Endothelial cell of umbilical vein (primary cell): Measurements from ENCODE around the gene HIP1. TPM values are rescaled to one million over a fixed set of nuclear protein-coding genes. Genes with fewer than 3 reads are reported as not detected.

Experiments used
- BruUV-seq: library from RNA; stranded (reverse); fragments of 400-500 nt; replicated peaks from 2 replicates; lab custom pipeline; 2021; lab: Mats Ljungman, UMichigan
- CTCF ChIA-PET: fragments of 300-600, 350-600 bp; sonication (Branson Sonifier 250); formaldehyde crosslinking; loops from one replicate; lab custom pipeline; 2021; ENCODE audit warnings: antibody characterized with exemption, inconsistent platforms; lab: Charles Lee
- POLR2A ChIA-PET: fragments of 300-600, 350-600 bp; sonication (Branson Sonifier 250); formaldehyde crosslinking; loops from one replicate; lab custom pipeline; 2021; ENCODE audit warnings: antibody characterized with exemption, inconsistent platforms; lab: Charles Lee
- DNase-seq: peaks from one replicate; pipeline ENCODE4 v3.0.0-alpha.2; 2011; ENCODE audit warnings: low read depth, low spot score
- FAIRE-seq: peaks from 2 replicates; lab custom pipeline; 2011; peaks lifted over from hg19 to GRCh38; lab: Jason Lieb, UNC
- H2AFZ ChIP-seq: 2 replicates; pipeline ENCODE4 v1.6.0; 2012; ENCODE audit warnings: low read depth, low read length, control low read depth, inconsistent platforms
- H3K27ac ChIP-seq: 2 replicates; pipeline ENCODE4 v1.5.1; 2011; ENCODE audit warnings: low read depth, mild to moderate bottlenecking, control low read depth, low read length, moderate library complexity; ENCODE audit not compliant: insufficient read depth
- H3K27me3 ChIP-seq, 2 experiments: 2 replicates each; pipeline versions ENCODE4 v1.6.0 to v1.6.1; 2011; ENCODE audit warnings: low read length in 2 of 2, mixed read lengths in 1 of 2; ENCODE audit not compliant: control insufficient read depth in 2 of 2, insufficient read depth in 2 of 2
- H3K36me3 ChIP-seq, 2 experiments: 2 replicates in 1 of 2; 3 replicates in 1 of 2; pipeline ENCODE4 v1.5.1; 2011; ENCODE audit warnings: low read length in 2 of 2, mild to moderate bottlenecking in 1 of 2, moderate library complexity in 1 of 2; ENCODE audit not compliant: control insufficient read depth in 2 of 2, insufficient read depth in 2 of 2; ENCODE audit errors: extremely low read depth in 1 of 2
- H3K4me1 ChIP-seq: 3 replicates; pipeline ENCODE4 v1.5.1; 2011; ENCODE audit warnings: mild to moderate bottlenecking, low read length; ENCODE audit not compliant: control insufficient read depth, insufficient read depth; ENCODE audit errors: extremely low read depth
- H3K4me2 ChIP-seq: 2 replicates; pipeline ENCODE4 v1.6.1; 2011; ENCODE audit warnings: low read length, control low read depth, mixed read lengths; ENCODE audit not compliant: insufficient read depth
- H3K4me3 ChIP-seq, 3 experiments: fragments of 200-600 bp in 1 of 3; sonication (generic), shearing (Covaris generic) in 1 of 3; replicated peaks in 1 of 3; 2 replicates each; pipeline ENCODE4 v1.5.1; 2011 to 2016; ENCODE audit warnings: control low read depth in 3 of 3, low read length in 3 of 3, mild to moderate bottlenecking in 2 of 3, inconsistent platforms in 1 of 3, low read depth in 1 of 3, moderate library complexity in 1 of 3; ENCODE audit not compliant: insufficient read depth in 1 of 3
- H3K79me2 ChIP-seq: 2 replicates; pipeline ENCODE4 v1.6.0; 2012; ENCODE audit warnings: low read length, inconsistent platforms; ENCODE audit not compliant: control insufficient read depth, insufficient read depth
- H3K9ac ChIP-seq: replicated peaks from 2 replicates; pipeline ENCODE3; 2011; ENCODE audit warnings: low read length, control low read depth; ENCODE audit not compliant: insufficient read depth; ENCODE audit errors: extremely low read depth
- H3K9me1 ChIP-seq: replicated peaks from 3 replicates; pipeline ENCODE4 v1.6.0; 2011; ENCODE audit warnings: mild to moderate bottlenecking, low read length; ENCODE audit not compliant: control insufficient read depth, insufficient read depth; ENCODE audit errors: extremely low read depth
- H3K9me3 ChIP-seq: replicated peaks from 2 replicates; pipeline ENCODE4 v1.5.1; 2012; ENCODE audit warnings: low read length, inconsistent platforms; ENCODE audit not compliant: control insufficient read depth, insufficient read depth
- H4K20me1 ChIP-seq: replicated peaks from 2 replicates; pipeline ENCODE3; 2011; ENCODE audit warnings: mild to moderate bottlenecking, low read length; ENCODE audit not compliant: control insufficient read depth, insufficient read depth; ENCODE audit errors: extremely low read depth
- EZH2 ChIP-seq: IDR thresholded peaks from 2 replicates; pipeline ENCODE4 v1.6.1; 2012; ENCODE audit warnings: borderline replicate concordance, low read depth, mild to moderate bottlenecking, moderate library complexity, low read length, inconsistent platforms; ENCODE audit not compliant: severe bottlenecking
- FOS ChIP-seq: IDR thresholded peaks from 2 replicates; pipeline ENCODE4 v1.6.1; 2011; ENCODE audit warnings: mild to moderate bottlenecking, low read length, moderate library complexity, borderline replicate concordance; ENCODE audit not compliant: insufficient read depth
- GATA2 ChIP-seq: IDR thresholded peaks from 2 replicates; pipeline ENCODE4 v1.7.0; 2011; ENCODE audit warnings: low read depth, mild to moderate bottlenecking, moderate library complexity, mixed read lengths, low read length; ENCODE audit not compliant: insufficient read length, insufficient read depth
- JUN ChIP-seq: IDR thresholded peaks from 2 replicates; pipeline ENCODE4 v1.6.1; 2011; ENCODE audit warnings: borderline replicate concordance, low read depth; ENCODE audit not compliant: insufficient read length, insufficient read depth
- MYC ChIP-seq: IDR thresholded peaks from one replicate; pipeline ENCODE4 v1.6.1; 2011; ENCODE audit warnings: mild to moderate bottlenecking, low read depth, low read length
- POLR2A ChIP-seq: IDR thresholded peaks from 2 replicates; pipeline ENCODE4 v1.6.1; 2012; ENCODE audit warnings: low read depth, mild to moderate bottlenecking, control low read depth, low read length
- POLR2AphosphoS5 ChIP-seq: IDR thresholded peaks from 2 replicates; pipeline ENCODE4 v1.6.1; 2012; ENCODE audit warnings: low read depth, mild to moderate bottlenecking, control low read depth, low read length, moderate library complexity; ENCODE audit not compliant: insufficient read depth
- dilution Hi-C: fragments of 300-500 bp; cut with MboI; formaldehyde crosslinking; loops from one replicate; pipeline ENCODE4 v1.15.0; 2019; ENCODE audit warnings: low sequenced_read_pairs; ENCODE audit not compliant: extremely low pct_ligation_motif_present
- intact Hi-C: fragments of 100-400 bp; cut with micrococcal nuclease; formaldehyde crosslinking; loops from one replicate; pipeline ENCODE4 v1.10.0; 2022
- polyA plus RNA-seq, 4 experiments: library from polyadenylated mRNA; depleted of rRNA in 3 of 4; stranded (reverse) in 3 of 4; unstranded in 1 of 4; fragments of >200 nt; gene quantifications; 2 replicates each; pipeline versions ENCODE4 v1.2.1 to v1.2.3, GENCODE V29; 2011 to 2012; ENCODE audit warnings: missing spikeins in 1 of 4
- total RNA-seq: library from RNA; stranded (reverse); gene quantifications from 2 replicates; pipeline ENCODE4 v1.2.3, GENCODE V29; 2021
- TF ChIP-seq, protein P1 (sequence below): IDR thresholded peaks from 2 replicates; pipeline ENCODE4 v1.6.1; 2011; ENCODE audit not compliant: insufficient read depth, insufficient read length
- TF ChIP-seq, protein P2 (sequence below), 2 donors: IDR thresholded peaks; 1 replicate in 1 of 2; 2 replicates in 1 of 2; pipeline ENCODE4 v1.5.1; 2011; ENCODE audit warnings: low read length in 2 of 2, mild to moderate bottlenecking in 2 of 2, moderate library complexity in 2 of 2, control low read depth in 1 of 2, inconsistent platforms in 1 of 2, low read depth in 1 of 2; ENCODE audit not compliant: insufficient read depth in 1 of 2; ENCODE audit errors: extremely low read depth in 1 of 2

HIP1 gene
- total and polyA plus RNA-seq, 2 donors (not counting 3 experiments of a cell fraction or from before 2014, with no cell fraction given), result 23.7 to 47.6 TPM

DNA sequence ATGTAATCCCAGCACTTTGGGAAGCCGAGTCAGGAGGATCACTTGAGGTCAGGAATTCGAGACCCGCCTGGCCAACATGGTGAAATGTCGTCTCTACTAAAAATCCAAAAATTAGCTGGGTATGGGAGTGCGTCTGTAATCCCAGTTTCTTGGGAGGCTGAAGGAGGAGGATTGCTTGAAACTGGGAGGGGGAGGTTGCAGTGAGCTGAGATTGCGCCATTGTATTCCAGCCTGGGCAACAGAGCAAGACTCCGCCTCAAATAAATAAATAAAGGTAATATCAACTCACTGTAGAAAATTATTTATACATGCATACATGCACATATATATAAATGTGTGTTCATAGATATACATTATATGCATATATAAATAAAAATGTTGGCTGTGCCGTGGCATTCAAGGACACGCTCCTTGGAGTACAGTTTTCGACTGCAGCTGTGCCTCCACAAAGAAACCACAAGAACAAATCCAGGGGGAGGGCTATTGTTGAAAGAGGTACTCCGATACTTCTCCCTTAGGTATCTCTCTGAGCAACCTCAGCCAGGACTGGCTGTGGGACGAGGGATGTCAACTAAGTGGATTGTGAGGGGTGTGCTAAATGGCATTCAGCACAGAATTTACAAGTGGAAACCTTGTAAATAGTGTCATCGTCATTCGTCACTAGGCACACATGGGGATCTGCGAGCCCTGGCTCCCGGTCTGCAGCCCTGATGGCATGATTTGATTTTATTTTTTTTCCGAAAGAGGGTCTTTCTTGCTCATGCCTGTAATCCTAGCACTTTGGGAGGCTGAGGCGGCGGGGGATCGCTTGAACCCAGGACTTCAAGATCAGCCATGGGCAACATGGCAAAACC lies 49.3 kb downstream of the HIP1 start:
- Histone ChIP-seq H3K4me2 (no peak overlapping the region), H3K9me1 (no peaks in the 10 kb centered on the region), H3K4me1 (no peaks in the 10 kb centered on the region), H3K36me3 (no peaks in the 10 kb centered on the region), H3K27me3 (no peaks in the 10 kb centered on the region), H3K79me2 (no peaks in the 10 kb centered on the region), H3K9ac (no peak overlapping the region), H4K20me1 (no peaks in the 10 kb centered on the region), H3K4me3 (no peak overlapping the region), H3K27ac (no peak overlapping the region), H3K9me3 (no peaks in the 10 kb centered on the region), H2AFZ (no peak overlapping the region)
- ChIA-PET POLR2A (no interaction called here), CTCF (no interaction called here)
- intact Hi-C loops (no loop called here), dilution Hi-C loops (no loop called here)
- FAIRE-seq, result no peak
- TF ChIP-seq EZH2 (no peak), MYC (no peak)
- TF ChIP-seq, protein P1, sequence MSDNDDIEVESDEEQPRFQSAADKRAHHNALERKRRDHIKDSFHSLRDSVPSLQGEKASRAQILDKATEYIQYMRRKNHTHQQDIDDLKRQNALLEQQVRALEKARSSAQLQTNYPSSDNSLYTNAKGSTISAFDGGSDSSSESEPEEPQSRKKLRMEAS, result no peak
- no TSS peak for BruUV-seq
- DNase-seq, result no peak

DNA sequence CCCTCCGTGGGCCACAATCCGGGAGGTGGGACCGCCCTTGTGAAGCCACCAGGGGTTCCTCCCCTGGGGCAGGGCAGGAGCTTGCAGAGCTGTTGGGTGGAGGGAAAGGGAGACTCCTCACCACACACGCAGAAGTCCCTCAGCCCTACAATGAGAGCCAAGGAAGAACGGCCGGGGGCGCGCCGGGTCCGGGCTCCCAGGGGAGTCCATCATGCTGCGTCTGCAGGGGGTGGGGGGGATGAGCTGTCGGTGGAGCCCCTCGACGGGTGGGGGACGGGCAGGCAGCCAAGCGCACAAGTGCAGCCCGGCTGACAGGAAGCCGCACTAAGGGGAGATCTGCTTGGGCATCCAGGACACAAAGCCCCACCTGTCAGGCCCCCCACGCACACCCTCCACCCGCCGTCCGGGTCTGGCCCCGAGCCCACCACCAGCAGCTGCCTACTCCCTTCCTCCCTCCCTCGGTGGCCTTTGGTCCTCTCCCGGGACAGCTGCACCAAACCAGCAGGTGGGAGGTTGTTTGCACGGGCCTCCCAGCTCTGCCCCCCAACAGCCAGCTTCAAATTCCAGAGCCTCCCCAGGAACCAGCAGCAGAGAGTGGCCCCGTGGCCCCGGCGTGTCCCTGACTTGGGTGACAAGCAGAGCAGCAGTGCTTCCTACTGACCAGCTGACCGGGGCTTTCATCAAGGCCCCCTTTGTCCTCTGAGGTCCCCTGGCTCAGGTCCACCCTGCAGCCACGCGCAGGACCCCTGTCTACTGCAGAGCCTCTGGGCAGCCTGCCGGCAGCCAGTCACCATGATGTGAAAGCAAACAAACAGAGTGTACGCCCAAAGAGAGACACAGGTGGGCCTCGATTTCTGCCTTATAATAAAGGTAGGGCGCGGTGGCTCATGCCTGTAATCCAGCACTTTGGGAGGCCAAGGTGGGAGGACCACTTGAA lies 50.3 kb downstream of the HIP1 start:
- H4K20me1 ChIP-seq, result no peaks in the 10 kb centered on the region
- no peaks in the 10 kb centered on the region for H3K27me3 ChIP-seq
- no peak overlapping the region for H3K4me2 ChIP-seq
- dilution Hi-C loops, result no loop called here
- no TSS peak for BruUV-seq
- intact Hi-C loops, result no loop called here
- no peaks in the 10 kb centered on the region for H3K79me2 ChIP-seq
- no peak overlapping the region for H3K27ac ChIP-seq
- H3K9me3 ChIP-seq, result no peaks in the 10 kb centered on the region
- no peak overlapping the region for H2AFZ ChIP-seq
- no peaks in the 10 kb centered on the region for H3K9me1 ChIP-seq
- ChIA-PET POLR2A (no interaction called here), CTCF (no interaction called here)
- no peak for DNase-seq
- no peak overlapping the region for H3K4me3 ChIP-seq
- no peak for TF ChIP-seq FOS
- TF ChIP-seq MYC, result no peak
- TF ChIP-seq POLR2AphosphoS5, result no peak
- no peak for TF ChIP-seq GATA2
- TF ChIP-seq JUN, result no peak
- TF ChIP-seq, protein P1, result no peak
- TF ChIP-seq, protein P2, sequence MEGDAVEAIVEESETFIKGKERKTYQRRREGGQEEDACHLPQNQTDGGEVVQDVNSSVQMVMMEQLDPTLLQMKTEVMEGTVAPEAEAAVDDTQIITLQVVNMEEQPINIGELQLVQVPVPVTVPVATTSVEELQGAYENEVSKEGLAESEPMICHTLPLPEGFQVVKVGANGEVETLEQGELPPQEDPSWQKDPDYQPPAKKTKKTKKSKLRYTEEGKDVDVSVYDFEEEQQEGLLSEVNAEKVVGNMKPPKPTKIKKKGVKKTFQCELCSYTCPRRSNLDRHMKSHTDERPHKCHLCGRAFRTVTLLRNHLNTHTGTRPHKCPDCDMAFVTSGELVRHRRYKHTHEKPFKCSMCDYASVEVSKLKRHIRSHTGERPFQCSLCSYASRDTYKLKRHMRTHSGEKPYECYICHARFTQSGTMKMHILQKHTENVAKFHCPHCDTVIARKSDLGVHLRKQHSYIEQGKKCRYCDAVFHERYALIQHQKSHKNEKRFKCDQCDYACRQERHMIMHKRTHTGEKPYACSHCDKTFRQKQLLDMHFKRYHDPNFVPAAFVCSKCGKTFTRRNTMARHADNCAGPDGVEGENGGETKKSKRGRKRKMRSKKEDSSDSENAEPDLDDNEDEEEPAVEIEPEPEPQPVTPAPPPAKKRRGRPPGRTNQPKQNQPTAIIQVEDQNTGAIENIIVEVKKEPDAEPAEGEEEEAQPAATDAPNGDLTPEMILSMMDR (IDR thresholded peaks at IDR 0.05; ENCODE audit: extremely low read depth in 1 of 2, insufficient read depth in 1 of 2, low read depth in 1 of 2, low read length in 2 of 2), result no peak
- no peak for TF ChIP-seq EZH2
- no peak for TF ChIP-seq POLR2A
- H3K9ac ChIP-seq, result no peak overlapping the region
- no peaks in the 10 kb centered on the region for H3K36me3 ChIP-seq
- FAIRE-seq, result no peak
- no peaks in the 10 kb centered on the region for H3K4me1 ChIP-seq
